Left lobe of liver (tissue), 2 donors: ENCODE data around the gene LIN28A. TPM values are rescaled to one million over a fixed set of nuclear protein-coding genes. Genes with fewer than 3 reads are reported as not detected.
A peak's percentile ranks its signal among the peaks of the same experiment; 100 is the strongest.
"Not testable (repeated sequence)": the region's sequence is repeated elsewhere in the genome, so short reads cannot be mapped to it uniquely, and the experiment has no call there.

Experiments used
- ATAC-seq: fragments of 200-7000 bp; cut with Tn5 transposase; one replicate; pipeline ENCODE4 v1.9.1; 2020; ENCODE audit warnings: mild to moderate bottlenecking, moderate library complexity
- DNase-seq: peaks from one replicate; pipeline ENCODE4 v3.0.0-alpha.2; 2020; ENCODE audit warnings: low spot score
- total RNA-seq: library from RNA; stranded (reverse); gene quantifications from one replicate; pipeline ENCODE4 v1.2.1, GENCODE V29; 2021
- donor health status: DM: no; HTN: no; CAD: no; lungs with moderate emphysema.
- donor health status: DM: no; HTN: yes; CAD: no.

Gene LIN28A, protein sequence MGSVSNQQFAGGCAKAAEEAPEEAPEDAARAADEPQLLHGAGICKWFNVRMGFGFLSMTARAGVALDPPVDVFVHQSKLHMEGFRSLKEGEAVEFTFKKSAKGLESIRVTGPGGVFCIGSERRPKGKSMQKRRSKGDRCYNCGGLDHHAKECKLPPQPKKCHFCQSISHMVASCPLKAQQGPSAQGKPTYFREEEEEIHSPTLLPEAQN
- total RNA-seq: 1.1 TPM

DNA sequence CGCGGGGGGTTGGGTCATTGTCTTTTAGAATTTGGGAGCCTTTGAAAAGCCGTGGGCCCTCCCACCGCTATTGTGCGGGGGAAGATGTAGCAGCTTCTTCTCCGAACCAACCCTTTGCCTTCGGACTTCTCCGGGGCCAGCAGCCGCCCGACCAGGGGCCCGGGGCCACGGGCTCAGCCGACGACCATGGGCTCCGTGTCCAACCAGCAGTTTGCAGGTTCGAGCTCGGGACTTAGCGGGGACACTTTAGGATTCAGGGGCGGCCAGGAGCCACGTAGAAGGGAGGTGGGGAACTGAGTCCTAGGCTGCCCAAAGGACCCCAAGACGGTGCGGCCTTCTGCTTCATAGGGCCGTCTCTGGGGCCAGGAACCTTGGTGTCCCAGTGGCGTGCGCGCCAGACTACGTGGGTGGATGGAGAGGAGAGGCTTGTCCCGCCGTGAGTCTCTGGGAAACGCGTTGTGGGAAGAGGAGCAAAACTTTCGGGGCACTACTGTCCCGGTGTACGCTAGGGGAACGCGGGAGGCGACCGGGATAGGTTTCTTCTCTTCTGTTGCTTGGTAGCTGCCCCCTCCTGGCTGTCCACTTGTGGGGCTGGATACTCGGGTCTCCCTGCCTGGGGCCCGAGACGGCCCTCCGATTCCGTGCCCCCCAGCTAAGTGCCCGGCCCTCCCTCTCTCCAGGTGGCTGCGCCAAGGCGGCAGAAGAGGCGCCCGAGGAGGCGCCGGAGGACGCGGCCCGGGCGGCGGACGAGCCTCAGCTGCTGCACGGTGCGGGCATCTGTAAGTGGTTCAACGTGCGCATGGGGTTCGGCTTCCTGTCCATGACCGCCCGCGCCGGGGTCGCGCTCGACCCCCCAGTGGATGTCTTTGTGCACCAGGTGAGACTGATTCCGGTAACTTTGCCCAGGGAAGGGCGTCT lies at the start of gene LIN28A:
TSS of gene LIN28A (plus strand) at position 112 of the 918 bp plus-strand sequence. CDS start at position 187, 75 bp downstream.
- ATAC-seq (no peak), DNase-seq (no peak)

DNA sequence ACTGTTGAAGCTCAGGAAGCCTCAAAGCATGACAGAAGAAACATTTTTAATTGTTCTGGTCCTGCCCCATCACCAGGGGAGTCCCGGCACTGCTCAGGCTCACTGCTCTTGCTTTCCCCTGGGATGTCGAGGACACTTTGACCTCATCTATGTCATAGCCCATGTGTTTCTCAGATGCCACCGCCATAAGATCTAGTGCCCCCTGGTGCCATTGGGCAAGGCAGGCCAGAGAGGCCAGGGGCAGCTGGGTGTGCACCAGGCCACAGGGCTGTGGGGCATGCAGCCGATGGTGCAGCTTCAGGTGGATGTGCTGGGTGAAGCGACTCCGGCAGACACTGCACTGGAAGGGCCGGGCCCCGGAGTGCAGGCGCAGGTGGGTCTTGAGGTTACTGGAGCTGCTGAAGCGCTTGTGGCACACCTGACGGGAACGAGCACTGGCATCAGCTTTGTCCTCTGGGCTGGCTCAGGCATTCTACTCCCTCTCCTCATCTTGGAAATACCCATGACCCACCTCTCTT lies 49.0 kb upstream of the LIN28A start:
- no peak for DNase-seq
- no peak for ATAC-seq

DNA sequence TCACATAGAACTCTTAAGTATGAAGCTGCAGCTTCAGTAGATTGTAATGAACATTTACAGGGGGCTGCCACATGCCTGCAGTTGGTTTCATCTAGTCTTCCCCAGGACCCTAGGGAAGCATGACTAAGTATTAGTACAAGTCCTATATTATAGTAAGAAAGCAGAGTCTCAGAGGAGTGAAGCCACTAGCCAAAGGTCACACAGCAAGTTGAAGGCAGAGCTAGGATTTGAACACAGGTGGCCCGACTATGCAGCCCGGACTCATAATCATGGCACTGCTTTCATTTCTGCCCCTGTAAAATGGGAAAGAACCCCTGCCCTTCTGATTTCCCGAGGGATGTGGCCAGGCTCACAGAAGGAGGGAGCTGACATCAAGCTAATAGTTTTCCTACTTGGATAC lies 48.3 kb upstream of the LIN28A start:
- ATAC-seq: no peak
- DNase-seq: no peak

DNA sequence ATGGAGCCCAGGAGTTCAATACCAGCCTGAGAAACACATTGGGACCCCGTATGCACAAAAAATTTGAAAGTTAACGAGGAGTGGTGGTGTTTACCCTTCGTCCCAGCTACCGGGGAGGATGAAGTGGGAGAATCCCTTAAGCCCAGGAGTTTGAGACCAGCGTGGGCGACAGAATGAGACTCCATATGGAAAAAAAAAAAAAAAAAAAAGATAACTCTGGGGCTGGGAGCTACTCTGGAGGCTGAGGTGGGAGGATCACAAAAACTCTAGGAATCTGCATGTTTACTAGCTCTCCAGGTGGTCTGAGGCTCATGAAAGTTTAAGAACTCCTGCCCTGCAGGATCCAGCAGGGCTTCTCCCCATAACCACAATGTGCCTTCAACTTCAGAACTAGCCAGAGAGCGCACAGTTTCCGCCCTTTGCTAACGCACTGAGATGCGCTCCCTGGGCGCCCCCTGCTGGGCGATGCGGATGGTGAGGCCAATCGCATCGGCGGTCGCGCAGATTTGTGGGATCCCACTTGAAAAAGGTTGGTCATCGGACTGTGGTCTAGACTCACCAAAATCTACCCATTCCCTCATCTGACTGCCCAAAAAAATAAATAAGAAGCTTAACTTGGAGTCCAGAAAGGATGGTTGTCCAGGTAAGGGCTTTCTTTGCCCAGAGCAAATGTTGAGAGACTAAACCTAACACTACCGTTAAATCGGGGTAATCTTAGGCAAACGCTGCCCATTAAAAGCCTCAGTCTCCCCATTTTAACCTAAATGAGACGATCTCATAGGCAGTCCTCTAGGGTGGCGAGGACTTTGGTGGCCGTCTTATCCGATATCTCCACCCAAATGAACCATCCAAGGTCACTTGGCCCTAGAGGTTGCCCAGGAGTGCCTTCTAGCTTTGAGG lies 46.8 kb upstream of the LIN28A start:
- ATAC-seq (peak; percentile 83), DNase-seq (peak; percentile 77)

DNA sequence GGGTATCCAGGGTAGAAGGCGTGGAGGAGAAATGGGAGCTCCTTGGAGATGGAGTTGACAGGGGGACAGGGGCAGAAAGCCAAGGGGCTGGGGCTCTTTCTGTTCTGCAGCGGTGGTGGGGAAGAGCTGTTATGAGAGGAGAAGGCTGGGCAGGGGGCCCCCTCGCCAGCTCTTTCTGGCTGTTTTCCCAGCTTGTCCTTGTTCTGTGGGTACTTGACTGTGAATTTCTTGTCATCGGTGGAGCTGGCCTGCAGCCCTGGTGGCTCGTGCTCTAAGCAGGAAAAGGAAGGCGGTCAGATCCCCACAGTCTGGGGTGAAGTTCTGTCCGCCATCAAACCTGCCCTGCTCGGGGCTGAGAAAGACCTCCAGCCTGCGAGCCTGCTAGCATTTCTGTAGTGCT lies 45.7 kb upstream of the LIN28A start:
- no peak for ATAC-seq
- no peak for DNase-seq

DNA sequence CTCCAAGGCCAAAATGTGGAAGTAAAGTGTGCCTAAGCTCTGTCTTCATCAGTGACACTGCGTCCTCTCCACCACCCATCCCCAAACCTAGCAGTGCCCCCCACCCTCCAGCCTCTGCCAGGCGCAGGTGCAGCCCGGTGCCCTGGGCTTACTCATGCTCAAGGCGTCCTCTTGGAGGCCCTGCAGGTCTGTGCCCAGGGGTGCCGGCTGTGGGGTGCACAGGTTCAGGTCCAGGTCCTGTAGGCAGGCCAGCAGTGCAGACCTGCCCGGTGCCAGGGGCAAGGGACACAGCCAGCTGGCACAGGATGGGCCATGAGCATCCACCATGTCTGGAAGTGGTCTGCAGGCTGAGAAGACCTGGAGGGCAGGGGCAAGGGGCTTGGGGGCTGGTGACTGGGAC lies 43.2 kb upstream of the LIN28A start:
- no peak for ATAC-seq
- no peak for DNase-seq

DNA sequence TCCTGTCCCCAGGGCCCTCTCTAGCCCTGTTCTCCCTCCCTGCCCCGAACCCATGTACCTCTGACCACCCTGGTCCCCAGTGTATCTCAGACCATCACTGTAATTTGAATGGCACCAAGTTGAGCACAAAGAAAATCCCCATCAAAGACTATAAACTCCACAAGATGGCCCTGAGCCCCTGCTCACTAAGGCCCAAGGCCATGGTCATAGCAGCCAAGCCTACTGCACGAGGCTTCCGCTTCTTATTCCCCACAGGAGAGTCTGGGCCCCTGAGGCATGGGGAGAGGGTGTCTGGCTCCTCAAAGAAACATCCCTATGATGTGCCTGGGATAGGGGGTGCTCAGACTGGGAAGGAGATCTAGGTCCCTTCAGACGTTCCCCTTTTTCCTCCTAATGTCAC lies 42.6 kb upstream of the LIN28A start:
- no peak for DNase-seq
- no peak for ATAC-seq

DNA sequence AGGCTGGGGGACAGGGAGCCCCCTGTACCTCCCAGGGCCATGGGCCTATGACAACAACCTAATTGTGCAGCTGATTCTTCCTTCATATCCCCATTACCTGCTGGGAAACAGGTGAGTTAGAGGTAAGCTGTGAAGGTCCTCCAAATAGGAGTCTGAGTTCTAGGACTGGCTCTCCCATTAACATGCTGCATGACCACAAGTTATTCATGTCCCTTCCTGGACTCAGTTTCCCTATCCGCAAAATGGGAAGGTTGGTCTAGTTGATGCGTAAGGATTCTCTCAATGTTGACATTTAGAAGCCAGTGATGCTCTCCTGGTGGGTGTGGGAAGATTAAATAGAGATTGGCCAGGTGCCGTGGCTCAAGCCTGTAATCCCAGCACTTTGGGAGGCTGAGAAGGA lies 42.1 kb upstream of the LIN28A start:
- no peak for DNase-seq

DNA sequence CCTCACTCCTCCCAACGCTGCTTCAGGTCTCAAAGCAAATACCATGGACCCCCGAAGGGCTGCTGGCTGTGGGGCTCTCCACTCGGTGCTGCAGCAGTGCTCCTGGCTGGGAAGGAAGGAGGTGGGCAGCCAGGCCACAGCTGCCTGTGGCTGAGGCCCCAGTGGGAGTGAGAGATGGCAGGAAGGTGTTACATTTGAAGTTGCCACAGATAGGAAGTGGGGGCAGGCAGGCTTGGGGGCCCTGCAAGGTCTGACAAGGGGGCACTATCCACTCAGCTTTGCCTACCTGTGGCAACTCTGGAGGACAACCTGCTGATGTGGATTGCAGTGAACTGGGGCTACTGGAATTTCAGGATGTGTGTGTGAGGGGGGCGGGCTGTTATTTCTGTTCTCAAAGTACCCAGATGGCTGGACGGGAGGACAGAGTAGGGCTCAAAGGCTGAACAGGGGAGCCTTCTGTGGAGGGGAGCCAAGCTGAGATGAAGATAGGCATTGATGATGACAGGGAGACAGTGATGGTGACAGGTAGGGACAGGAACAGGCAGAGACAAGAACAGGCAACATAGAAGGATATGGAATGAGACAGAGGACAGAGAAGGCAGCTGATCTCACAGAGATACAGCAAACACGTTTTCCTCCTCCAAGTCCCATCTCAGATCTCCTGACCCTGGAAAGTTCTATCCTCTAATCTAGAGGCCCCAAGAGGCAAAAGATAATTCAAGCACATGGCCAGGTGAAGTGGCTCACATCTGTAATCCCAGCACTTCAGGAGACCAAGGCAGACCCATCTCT lies 39.8 kb upstream of the LIN28A start:
- ATAC-seq (no peak), DNase-seq (no peak)

More for the DNA sequence above, 42.1 kb upstream of the LIN28A start:
- ATAC-seq: no peak

DNA sequence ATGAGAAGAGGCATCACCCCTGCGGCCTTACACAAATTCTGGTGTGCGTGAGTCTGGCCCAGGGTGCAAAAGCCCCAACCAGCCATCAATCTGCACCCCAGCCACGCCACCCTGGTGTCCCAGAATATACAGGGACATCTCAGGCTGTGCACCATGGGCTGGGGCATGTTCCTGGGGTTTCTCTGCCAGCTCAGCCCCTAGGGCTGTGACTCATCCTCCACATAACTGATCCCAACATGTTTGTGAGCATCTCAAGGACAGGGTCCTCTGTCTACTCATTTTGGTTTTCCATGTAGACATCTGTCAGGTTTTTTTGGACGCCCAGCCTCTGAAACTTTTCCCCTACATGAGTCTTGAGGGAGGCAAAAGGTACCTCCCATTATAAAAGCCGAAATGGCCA lies 38.6 kb upstream of the LIN28A start:
- DNase-seq (no peak), ATAC-seq (no peak)

DNA sequence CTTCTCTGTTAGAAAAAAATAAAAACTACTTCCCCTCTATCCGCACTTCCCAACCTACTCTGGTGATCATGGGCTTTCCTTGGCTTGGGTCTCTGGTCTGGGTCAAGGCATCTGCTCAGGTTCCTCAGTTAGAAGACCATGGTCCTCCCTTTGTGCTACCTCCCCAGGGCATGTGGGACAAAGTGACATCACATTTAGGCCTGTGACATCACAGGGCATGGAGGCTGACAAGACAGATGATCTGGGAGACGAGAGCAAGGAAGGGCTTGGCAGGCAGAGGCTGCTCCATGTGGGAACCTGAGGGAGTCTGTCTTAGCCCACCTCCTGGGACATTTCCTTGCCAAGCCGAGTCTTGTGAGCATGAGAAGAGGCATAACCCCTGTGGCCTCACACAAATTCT lies 38.0 kb upstream of the LIN28A start, which contains the start of gene ZNF683:
TSS of gene ZNF683 (minus strand) at position 140 of the 400 bp plus-strand sequence. CDS start 4,179 bp downstream, outside the sequence.
- not testable (repeated sequence) for DNase-seq, ATAC-seq

DNA sequence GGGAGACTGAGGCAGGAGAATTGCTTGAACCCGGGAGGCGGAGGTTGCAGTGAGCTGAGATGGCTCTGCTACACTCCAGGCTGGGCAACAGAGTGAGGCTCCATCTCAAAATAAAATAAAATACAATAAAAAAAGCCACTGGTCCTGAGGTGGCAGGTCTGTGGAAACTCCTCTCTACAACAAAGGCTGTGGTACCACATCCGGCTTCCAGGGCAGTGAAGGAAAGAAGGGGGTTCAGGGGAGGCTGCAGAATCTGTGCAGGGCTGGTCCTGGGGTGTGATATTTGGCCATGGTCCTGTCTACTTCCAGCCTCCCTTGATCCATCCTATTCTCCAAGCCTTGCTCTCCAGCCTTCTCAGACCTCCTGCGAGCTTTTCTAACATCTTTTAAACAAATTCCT lies 37.3 kb upstream of the LIN28A start:
- DNase-seq (no peak), ATAC-seq (no peak)

DNA sequence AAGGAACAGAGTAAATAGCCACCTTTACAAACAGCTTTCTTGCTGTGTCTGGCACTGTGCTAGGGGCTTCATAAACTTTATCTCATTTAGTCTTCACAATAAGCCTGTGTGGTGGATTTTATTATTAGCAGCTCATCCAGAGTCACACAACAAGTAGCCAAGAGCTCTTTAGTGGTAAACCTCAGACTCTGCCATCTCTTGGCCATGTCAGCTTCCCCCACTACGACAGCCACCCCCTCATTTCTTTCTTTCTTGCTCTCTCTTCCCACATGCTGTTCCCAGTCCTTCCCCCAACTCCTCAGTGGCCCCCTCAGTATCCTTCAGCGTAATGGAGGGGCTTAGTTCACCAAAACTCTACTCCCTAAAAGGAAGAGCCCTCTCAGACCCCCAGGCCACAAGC lies 36.8 kb upstream of the LIN28A start:
- ATAC-seq (no peak), DNase-seq (no peak)

DNA sequence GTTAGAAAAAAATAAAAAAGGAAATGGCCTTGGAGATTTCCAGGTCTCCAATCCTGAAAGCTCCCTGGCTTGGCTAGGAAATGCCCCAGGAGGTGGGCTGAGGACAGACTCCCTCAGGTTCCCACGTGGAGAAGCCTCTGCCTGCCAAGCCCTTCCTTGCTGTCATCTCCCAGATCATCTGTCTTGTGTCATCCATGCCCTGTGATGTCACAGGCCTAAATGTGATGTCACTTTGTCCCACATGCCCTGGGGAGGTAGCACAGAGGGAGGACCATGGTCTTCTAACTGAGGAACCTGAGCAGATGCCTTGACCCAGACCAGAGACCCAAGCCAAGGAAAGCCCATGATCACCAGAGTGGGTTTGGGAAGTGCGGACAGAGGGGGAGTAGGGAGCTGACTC lies 36.3 kb upstream of the LIN28A start:
- not testable (repeated sequence) for DNase-seq, ATAC-seq

DNA sequence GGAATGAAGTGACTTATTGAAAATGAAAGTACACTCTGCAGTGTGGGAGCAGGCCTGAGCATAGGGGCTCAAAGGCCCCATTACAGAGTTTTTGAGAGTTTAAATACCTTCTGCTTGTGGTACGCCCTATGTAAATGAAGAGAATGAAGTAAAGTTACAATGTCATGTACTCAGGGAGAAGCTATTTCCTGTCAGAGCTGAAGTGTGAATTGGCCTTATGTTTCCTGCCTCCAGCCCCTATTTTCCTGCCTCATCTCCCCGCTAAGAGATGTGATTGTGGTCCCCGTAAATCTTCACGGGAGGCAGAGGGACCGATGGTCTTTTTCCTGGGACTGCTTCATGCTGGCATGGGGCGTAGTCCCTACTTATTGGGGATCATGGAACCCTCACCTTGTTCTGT lies 35.5 kb upstream of the LIN28A start:
- ATAC-seq (no peak), DNase-seq (no peak)

DNA sequence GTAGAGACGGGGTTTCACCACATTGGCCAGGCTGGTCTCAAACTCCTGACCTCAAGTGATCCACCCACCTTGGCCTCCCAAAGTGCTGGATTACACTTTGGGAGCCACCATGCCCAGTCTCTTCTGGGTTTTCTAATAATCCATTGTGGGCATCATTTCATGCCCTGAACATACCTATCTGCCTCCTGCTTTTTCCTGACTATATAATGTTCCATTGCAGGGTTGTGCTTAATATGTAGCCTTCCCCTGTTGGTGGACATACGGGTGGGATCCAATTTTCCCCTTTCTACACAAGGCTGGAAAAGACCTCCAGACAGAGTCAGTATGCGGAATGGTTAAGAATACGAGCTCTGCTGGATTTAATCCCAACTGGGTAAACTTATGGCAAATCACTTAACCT lies 34.6 kb upstream of the LIN28A start:
- DNase-seq: no peak
- ATAC-seq: no peak

DNA sequence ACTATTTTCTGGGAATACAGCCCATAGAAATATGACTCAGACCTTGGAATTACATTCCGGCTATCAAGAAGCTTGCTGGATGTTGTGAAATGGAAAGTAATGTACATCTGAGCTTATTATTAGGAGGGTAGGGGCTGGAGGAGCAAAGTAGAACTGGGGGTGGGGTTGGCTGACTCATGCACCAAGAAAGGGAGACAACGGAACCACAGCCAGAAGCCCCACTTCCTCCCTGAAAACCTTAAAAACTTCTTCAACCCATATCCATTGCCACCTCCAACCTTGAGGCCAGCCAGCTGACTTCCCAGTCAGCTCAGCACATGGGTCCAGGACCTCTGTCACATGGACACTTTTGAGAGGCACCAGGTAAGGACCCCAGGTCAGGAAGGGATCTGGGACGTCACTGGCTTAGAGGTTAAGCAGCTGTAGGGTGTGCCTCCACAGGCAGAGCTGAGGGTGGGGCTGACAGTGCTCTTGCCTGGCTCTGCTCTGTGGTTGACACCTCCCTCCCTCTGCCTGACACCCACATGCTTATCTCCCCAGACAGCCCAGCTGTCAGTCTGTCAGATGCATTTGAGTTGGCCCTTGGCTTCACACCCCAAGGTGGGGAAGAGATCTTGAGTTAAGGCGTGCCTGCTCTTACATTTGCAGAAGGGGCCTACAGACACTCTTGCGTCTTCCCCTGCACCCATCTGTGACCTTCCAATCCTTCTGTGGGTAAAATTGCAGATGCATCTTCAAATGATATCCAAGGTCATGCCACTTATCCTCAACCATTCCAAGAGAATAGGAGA lies 32.3 kb upstream of the LIN28A start:
- ATAC-seq: peak; percentile 38
- DNase-seq: no peak

DNA sequence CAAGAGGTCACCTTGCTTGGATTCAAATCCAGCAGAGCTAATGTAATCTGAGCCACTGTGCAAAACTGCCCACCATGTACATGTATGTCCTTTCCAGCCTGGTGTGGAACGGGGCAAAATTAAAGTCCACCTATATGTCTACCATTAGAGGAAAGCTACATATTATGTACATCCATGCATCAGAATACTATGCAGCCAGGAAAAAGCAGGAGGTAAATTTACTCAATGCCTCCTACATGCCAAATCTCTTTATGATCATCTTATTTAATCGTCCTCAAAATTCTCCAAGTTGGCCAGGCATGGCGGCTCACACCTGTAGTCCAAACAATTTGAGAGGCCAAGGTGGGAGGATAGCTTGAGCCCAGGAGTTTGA lies 31.8 kb upstream of the LIN28A start:
- no peak for ATAC-seq
- DNase-seq: no peak

DNA sequence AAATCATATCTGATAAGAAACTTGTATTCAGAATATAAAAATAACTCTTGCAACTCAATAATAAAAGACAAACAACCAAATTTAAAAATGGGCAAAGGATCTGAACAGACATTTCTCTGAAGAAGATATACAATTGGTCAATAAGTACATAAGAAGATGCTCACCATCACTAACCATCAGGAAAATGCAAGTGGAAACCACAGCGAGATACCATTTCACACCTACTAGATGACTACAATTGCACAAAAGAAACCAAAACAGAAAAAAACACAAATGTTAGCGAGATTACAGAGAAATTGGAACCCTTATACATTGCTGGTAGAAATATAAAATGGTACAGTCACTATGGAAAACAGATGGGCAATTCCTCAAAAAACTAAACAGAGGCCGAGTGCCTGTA lies 26.5 kb upstream of the LIN28A start:
- DNase-seq: no peak
- ATAC-seq: no peak
